Mesenteric fat pad (tissue), 1 donor: ENCODE measurements around the gene LAMA3. TPM values are rescaled to one million over a fixed set of nuclear protein-coding genes. Genes with fewer than 3 reads are reported as not detected.

Experiments
- DNase-seq: peaks from one replicate; pipeline ENCODE4 v3.0.0-alpha.2; 2020; ENCODE audit warnings: low spot score
- long read RNA-seq: library from polyadenylated mRNA; unstranded; transcript quantifications from one replicate; pipeline ENCODE4 v2.0.0, GENCODE V29; 2020
- total RNA-seq: library from RNA; stranded (reverse); fragmentation: NEBNext Ultra II Directional; extraction: Animal tissue kit (Norgen Biotek cat#: 25700); gene quantifications from one replicate; pipeline ENCODE4 v1.2.1, GENCODE V29; 2021
- donor health status: DM: yes; HTN: yes; CAD: no.

The LAMA3 gene, protein sequence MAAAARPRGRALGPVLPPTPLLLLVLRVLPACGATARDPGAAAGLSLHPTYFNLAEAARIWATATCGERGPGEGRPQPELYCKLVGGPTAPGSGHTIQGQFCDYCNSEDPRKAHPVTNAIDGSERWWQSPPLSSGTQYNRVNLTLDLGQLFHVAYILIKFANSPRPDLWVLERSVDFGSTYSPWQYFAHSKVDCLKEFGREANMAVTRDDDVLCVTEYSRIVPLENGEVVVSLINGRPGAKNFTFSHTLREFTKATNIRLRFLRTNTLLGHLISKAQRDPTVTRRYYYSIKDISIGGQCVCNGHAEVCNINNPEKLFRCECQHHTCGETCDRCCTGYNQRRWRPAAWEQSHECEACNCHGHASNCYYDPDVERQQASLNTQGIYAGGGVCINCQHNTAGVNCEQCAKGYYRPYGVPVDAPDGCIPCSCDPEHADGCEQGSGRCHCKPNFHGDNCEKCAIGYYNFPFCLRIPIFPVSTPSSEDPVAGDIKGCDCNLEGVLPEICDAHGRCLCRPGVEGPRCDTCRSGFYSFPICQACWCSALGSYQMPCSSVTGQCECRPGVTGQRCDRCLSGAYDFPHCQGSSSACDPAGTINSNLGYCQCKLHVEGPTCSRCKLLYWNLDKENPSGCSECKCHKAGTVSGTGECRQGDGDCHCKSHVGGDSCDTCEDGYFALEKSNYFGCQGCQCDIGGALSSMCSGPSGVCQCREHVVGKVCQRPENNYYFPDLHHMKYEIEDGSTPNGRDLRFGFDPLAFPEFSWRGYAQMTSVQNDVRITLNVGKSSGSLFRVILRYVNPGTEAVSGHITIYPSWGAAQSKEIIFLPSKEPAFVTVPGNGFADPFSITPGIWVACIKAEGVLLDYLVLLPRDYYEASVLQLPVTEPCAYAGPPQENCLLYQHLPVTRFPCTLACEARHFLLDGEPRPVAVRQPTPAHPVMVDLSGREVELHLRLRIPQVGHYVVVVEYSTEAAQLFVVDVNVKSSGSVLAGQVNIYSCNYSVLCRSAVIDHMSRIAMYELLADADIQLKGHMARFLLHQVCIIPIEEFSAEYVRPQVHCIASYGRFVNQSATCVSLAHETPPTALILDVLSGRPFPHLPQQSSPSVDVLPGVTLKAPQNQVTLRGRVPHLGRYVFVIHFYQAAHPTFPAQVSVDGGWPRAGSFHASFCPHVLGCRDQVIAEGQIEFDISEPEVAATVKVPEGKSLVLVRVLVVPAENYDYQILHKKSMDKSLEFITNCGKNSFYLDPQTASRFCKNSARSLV (N-terminal part only)
- total RNA-seq, result 19.6 TPM
- long read RNA-seq, partial matches to known transcripts, result 6 of 12 reads
- long read RNA-seq, other reads (novel, unspliced or antisense), result 6 of 12 reads

DNA sequence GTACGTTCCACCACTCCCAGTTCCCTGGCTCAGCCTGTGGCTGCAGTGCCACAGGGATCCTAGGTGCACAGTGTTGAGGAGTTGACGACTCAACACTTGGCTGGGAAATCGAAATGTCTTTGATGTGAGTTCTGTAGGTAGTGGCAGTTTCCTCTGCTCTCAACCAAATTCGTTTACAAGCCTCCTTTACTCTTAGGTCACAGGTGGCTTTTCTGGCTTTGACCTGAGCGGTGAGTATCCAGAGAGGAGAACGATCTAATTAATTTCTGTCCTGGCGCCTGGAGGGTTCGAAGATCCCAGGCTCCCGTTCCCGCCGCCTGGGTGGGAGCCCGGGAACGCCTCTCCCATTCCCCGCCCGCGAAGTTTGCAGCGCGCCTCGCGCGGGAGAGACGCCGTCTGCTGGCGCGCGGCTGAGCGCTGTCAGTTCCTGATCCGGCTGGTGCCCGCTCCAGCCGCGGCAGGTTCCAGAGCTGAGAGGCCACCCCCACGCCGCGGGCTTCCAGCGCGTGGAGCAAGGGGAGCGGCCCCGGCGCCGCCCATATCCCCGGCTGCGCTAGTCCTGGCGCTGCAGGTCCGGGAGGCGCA, at the start of gene LAMA3:
TSS of gene LAMA3 (plus strand) at position 423 of the 585 bp plus-strand sequence. CDS start 231 bp downstream, outside the sequence.
- no peak for DNase-seq

DNA sequence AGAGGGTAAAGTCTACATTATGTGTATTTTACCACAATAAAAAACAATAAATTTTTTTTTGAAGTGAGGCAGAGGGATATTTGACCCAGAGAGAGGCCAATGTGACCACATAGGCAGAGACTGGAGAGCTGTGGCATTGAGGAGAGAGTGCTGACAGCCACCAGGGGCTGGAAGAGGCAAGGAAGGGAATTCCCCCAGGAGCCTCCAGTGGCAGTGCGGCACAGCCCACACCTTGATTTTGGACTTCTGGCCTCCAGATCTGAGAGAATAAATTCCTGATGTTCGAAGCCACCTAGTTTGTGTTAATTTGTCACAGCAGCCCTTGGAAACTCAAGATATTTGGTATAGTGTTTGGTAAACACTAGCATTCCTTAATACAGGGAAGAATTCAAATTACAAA, 49.2 kb upstream of the LAMA3 start:
- DNase-seq, result no peak

DNA sequence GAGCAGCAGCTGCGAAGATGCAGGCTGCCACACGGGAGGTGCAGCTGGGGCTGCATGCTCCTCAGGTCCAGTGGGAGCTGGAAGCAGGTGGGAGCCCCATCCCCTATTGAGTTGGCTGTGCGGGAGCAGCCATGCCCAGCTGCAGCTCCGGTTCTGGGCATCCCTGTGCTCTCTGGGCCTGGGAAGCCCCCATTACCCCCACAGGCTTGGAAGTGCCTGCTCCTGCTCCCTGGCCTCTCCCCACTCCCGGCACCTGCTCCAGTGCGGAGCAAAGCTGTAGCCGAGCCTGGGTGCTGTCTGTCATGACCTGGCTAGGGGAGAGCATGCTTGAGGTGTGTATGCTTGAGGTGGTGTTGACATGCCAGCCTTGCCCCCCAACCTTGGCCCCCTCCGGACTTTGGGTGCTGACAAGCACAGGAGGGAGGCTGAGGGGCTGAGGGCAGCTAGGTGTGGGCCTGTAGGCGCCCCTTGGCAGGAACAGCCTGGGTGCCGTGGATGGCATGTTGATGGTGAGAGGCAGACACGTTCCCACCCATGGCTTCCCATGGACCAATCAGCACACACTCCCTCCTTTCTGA, 48.0 kb upstream of the LAMA3 start:
- DNase-seq, result no peak

DNA sequence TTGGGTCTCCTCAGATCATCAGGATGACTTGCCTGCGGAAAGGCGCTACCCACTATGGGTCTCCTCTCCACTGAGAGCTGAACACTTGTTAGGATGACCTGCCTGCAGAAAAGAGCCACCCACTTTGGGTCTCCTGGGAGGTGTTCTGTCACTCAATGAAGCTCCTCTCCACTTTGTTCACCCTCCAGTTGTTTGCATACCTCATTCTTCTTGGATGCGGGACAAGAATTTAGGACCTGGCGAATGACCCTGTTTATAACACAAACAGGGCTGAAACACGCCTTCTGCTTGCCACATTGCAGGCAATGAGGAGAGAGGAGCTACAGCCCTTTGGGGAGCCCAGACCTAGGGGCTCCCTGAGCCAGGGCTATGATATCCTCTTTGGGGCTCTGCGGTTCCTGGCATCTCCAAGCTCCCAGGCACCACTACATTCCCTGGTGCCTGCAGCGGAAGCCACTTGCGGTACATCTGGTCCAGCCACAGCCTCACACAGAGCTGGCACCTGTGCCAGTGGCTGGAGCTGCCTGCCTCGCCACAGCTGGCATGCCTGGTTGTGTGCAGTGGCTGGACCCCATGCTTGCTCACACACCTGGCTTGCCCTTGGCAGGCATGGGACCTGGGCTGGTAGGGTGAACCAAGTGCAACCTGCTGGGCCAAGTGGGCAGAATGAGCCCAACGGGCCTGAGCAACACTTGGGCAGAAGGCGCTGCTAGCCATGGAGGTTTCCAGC, 47.2 kb upstream of the LAMA3 start:
- DNase-seq, result no peak

DNA sequence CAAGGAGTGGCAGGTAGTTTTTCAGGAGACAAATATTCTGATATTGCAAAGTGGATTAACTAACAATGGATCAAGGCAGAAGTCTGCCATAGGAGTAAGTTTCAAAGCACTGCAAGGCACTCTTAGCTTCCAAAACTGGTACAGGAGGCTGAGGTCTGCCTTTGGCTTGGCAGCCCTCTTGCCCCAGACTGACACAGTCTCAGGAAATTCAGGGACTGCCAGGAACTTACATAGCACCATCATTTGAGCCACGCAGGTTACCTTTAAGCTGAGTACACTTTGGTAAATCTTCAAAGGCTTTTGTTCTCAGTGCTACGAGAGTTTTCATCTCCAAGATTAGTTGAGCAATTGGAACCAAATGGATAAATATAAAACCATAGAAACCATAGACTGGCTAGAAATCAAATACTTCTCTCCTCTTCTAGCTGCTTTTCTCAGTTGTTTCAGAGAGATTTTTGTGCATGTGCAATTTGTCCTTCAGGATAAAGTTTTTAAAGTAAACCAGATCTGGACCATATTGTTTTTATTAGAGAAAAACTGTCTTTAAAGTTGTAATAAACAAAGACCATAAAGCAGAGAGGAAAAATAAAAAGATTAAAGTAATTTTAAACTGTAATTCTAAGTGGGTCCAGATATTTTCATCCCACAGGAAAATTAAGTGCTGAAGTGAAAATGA, 45.3 kb upstream of the LAMA3 start:
- no peak for DNase-seq

DNA sequence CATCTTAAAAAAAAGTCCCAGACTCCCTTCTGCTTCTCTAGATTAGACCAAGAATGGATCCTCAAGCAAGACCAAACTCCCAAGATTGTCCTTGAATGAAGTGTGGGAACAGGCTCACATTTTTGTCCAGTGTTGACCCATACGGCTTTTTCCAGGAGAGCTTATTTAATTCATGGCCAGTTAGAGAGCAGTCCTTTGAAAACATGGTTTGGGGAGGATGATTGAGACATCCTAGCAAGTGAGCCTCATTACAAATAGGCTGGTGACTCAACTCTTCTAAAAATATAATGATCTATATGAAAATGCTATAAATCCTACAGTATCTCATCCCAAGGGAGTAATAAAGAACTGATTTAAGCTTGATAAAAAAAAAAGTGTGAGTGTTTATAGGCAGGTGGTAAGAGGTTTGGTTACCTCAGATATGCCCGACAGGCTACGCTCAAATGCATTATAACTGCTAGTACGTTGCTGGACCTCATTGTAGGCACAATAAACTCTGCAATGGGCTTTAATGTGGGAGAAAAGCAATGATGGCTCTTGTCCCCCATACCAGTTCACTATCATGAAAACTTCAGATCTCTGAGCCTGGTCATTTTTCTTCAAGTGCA, 43.6 kb upstream of the LAMA3 start:
- DNase-seq, result no peak

DNA sequence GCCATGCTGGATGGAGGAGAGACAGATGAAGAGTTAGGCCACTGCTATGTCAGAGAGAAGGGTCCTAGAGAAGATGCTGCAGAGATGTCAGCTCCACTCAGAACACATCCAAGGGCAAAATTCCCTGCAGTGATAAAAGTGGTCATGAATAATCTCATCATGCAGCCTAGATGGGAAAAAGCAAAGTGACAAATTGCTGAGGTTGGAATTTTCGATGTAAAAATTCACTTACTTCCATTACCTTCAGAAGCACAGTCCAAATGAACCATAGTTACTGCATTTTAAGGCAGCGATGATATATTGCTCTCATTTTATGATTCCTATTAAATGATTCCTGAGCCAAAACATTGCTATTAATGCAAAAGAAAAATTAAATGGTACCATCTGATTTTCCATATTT, 43.0 kb upstream of the LAMA3 start:
- no peak for DNase-seq

DNA sequence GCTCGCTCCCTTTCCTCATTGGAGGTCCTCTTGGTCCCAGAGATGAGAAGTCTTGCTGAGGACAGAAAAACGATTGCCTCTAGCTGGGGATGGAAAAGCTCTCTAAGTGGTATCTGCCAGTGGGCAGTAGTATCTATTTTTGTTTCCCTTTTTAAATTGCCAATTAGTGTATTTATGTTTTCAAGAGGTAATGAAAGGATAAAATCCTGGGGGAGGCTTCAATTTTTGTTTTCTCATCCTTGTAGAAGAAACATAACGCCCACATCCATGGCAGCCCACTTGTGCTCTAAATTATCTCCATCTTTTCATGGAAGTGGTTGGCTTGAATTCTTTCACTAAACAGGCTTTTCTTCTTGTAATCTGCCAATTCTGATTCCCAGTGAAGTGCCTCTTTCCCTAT, 40.8 kb upstream of the LAMA3 start:
- no peak for DNase-seq

DNA sequence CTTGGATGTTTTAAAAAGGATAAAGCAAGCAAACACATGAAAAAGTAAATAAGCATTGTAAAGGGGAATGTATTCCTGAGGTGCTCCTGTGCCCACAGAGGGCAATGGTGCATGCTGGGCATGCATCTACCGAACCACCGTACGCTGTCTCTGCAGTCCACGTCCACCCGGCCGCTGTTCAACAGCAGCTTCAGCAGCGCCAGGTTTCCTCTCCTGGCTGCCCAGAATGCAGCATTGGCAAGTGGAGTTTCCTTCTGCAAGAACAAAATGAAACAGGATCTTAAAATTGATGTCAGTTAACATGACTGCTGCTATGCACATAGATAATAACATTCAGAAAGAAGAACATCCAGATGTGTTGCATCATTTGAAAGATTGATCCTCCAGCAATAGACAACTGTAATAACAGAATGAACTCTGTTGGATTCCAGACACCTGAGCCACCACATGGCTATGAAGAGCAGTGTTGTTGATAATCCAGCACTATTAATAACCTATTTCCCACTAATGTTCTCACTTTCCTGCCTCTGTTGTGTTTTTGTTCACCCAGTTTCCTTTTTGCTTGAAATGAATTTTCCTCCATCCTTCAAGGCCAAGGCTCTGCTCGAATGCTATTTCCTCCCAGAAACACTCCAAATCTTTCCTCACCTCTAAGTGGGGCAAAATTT, 40.2 kb upstream of the LAMA3 start:
- DNase-seq, result no peak

DNA sequence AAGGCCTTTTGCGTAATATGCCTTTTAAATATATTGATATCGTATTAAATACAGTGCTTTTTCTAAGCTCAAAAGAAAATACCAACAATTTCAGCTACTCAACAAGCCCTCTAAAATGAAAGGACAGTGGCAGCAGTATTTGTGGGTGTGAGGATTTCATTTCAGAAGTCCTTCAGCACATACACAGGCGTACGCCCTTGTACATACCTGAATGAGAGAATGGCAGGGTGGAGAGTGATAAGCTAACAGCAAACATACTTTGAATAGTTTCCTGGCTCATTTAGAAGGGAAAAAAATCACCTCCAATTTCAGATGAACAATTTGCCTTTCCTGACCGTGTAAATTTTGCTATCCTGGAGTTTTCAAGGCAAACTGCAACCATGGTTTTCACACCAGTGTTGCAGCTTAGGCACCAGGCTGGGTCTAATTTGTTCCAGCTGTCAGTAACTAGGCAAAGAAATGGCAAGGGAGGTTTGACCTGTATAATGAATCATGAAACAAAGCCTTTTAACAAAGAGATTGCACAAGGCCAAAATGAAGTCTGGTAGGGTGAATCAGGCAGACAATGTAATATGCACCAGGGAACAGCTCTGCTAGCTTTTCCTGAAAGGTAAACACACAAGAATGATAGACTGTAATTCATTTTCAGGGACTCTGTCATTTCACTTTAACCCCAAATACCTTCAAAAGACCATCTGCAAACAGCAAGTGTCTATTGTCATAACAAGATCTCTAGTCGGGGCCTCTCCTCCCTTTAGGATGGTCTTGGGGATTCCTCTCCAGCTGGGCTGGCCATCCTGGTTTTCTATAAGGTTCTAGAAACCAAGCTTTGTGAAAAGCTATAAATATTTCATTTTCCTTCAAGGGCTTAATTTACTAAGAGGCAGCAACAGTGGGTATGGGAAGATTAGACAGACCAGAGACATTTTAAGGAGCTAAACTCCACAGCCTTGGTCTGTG, 38.0 kb upstream of the LAMA3 start:
- no peak for DNase-seq

DNA sequence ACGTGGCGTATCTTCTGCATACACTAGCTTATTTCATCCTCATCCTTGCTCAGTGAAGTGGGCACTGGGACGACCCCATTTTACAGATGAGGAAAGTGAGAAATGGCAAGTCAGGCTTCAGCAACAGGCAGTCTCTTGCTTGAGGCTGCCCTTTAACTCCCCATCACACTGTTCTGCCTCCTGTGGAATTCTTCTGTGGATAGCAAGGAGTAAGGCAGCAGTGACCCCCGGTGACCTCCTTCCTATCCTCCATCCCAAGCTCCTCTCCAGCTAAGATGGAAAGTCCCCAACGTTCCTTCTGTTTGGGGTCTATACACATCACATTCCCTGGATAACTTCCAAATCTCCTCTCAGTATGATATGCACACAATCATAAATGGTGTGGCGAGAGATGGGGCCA, 37.0 kb upstream of the LAMA3 start:
- DNase-seq, result no peak

DNA sequence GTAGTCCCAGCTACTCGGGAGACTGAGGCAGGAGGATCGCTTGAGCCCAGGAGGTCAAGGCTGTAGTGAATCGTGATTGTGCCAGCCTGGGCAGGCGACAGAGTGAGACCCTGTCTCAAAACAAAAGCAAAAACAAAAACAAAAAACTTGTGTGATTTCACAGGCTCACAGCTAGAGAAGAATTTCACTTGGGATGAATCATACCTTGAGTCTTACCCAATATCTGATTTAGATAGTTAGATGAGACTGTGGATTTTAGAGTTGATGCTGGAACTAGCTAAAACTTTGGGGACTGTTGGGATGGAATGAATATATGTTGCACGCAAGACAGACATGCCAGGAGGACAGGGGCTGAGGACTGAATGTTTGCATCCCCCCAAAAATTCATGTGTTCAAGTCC, 31.0 kb upstream of the LAMA3 start:
- no peak for DNase-seq

DNA sequence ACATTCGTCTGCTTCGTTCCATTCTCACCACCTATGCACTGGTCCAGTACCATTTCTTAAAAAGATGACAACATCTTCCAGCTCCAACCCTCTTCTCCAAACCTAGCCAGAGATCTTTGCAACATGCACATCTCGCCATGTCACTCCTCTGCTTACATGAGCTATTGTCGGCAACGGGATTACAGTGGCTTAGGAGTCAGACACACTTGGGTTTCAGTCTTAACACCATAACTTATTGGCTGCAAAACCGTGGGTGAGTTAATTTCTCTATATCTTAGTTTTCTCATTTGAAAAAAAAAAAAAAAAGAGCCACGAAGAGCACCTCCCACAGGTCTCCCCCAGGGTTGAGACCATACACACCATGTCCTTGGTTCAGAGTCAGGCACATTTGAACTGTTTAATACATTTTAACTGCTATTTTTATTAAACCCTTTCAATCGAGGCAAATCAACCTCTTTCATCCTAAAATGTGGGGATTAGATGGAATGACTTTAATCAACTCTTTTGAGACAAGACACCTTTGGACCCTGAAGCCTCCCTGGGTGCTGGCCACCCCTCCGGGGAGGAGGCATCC, 27.4 kb upstream of the LAMA3 start:
- DNase-seq, result no peak

DNA sequence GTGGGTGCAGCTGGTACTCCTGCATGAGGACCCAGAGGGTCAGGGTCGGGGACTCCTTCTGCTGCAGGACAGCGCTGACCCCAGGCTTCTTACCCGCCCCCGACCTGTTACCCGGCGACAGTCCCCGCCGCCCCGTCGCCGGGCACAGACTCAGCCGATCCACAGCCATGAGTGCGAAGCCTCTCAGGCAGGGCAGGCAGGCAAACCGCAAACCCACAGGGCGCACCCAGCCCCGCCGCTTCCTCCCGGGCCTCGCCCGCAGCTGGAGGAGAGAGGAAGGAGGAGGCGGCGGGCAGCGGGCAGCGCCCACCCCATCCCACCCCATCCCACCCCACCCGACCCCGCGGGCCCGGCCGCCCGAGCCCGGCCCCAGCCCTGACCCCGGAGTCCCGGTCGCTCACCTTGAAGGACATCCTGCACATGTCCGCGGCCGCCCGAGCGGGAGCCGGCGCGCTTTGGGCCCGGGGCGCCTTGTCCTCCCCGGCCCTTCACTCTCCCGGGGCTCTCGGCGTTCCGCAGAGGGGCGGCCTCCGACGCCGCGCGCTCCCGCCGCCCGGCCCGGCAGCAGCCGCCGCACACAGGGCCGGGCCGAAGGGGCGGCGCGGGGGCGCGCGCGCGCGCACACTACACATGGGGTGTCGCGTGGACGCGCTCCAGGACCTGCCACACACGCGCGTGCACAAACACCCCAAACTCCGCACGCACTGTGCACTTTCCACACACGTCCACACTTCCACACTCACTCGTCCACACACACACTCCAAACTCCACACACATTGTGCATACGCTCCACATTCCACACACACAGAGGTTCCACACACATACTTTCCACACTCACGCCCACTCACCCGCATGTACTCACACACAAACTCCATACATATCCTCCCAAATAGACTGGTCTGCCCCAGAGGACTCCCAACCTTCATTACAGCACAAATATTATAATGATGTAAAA, 26.7 kb upstream of the LAMA3 start, which contains the start of gene ANKRD29:
TSS of gene ANKRD29 (minus strand) at position 603 of the 955 bp plus-strand sequence. CDS start at position 422, 181 bp downstream.
- DNase-seq, result no peak

DNA sequence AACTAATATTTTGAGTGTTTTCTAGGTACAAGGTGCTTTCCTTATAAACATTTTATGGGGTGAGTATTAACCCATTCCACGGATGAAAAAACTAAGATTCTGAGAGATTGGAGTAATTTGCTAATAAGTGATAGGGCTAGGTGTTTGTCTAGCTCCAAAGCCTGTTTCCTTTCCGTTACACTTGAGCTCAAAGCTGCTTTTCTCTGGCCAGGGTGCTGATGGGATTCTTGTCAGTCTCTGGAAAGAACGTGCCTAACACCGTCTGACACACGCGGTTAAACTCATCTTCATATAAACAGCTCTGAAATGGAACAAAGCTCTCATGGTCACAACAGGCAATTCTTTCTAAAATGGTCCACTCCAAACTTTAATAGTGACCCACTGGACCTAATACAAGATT, 24.6 kb upstream of the LAMA3 start:
- DNase-seq, result no peak

DNA sequence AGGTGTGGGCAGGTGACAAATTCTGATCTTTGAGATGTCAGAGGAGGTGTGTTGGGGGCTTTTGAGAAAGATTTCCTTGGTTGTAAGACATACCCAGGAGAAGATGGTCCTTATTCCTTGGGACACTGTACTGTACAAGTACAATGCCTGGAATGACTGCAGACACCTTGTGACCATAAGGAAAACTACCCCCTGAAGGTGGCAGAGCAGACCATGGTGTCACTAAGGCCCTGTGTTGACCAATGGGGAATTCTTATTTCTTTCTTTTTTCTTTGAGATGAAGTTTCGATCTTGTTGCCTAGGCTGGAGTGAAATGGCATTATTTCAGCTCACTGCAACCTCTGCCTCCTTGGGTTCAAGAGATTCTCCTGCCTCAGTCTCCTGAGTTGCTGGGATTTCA, 22.1 kb upstream of the LAMA3 start:
- DNase-seq, result no peak
